ENCODE results near the gene LMO4. TPM values are rescaled to one million over a fixed set of nuclear protein-coding genes. Genes with fewer than 3 reads are reported as not detected.

Gene LMO4
- total RNA-seq, 1 experiment from 2014 or later, result 38.5 TPM

DNA sequence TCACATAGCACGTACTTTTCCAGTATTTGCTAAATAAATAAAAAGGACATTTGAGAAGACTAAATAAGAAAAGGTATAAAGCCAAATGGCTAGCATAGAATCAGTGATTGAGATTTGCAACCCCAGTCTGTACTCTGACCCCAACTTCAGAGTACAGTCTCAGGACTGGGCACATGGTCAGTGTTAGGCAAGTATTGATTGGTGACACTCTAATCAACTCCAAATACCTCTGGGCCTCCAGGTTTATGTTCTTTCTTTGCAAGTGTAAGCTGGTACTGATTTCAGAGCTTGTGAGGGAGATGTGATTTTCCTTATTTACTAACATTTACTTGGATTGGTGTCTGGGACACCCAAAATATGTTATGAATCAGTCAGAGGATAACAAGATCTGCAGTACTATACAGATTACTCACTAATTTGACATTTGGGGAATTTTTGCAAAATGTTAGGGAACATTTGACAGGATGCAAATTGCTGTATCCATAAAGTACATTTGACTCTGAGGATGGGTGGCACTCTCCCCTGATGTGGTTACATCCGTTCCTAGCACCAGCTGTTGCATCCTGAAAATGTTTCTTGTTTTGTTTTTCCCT is 34.2 kb downstream of the LMO4 start:
- Histone ChIP-seq H3K9me2 (ENCODE audit: insufficient read depth) (no peaks in the 10 kb centered on the region), H3K4me3 (replicated peaks in 1 of 2; ENCODE audit: low read depth in 1 of 2, low read length in 2 of 2) (no peak overlapping the region), H3K4me1 (ENCODE audit: control insufficient read depth in 1 of 2, insufficient read depth in 2 of 2, low read length in 2 of 2) (no peaks in the 10 kb centered on the region), H3K27me3 (ENCODE audit: insufficient read depth, low read length) (no peaks in the 10 kb centered on the region), H3K27ac (ENCODE audit: low read depth, low read length) (no peak overlapping the region), H3K9me3 (ENCODE audit: control insufficient read depth in 1 of 2, insufficient read depth in 1 of 2, low read depth in 1 of 2, low read length in 2 of 2) (no peaks in the 10 kb centered on the region), H4K20me1 (ENCODE audit: insufficient read depth) (no peaks in the 10 kb centered on the region), H3K36me3 (ENCODE audit: control insufficient read depth in 1 of 2, insufficient read depth in 2 of 2, low read length in 2 of 2) (no peaks in the 10 kb centered on the region), H3K4me2 (ENCODE audit: low read length) (no peak overlapping the region), H3K79me2 (ENCODE audit: insufficient read depth, low read length) (no peaks in the 10 kb centered on the region), H2AFZ (ENCODE audit: low read depth, low read length, poor library complexity, severe bottlenecking) (no peak overlapping the region), H3K9ac (ENCODE audit: low read length) (no peak overlapping the region)
- no peak for DNase-seq (ENCODE audit: low read depth, low spot score)
- BruUV-seq (replicated peaks), result no TSS peak
- intact Hi-C loops (cut with micrococcal nuclease), result no loop called here
- CTCF ChIA-PET, result no interaction called here
- no peak for ATAC-seq
- POLR2A ChIA-PET, result no interaction called here
- RAD21 ChIA-PET (ENCODE audit: low non-redundant PET in 1 of 2, low total read pairs in 2 of 2, uncharacterized antibody in 2 of 2, unreplicated experiment in 2 of 2), result interaction anchor here in 1 of 2 experiments (0.6 kb wide), 1 partner anchor 643 kb away, joined by 3 read pairs; no protein-coding TSS in a partner anchor
- TF ChIP-seq ZFX (IDR thresholded peaks at IDR 0.05) (no peak), ELF1 (IDR thresholded peaks at IDR 0.05; ENCODE audit: borderline replicate concordance, low read depth) (no peak), YY1 (IDR thresholded peaks at IDR 0.05; ENCODE audit: extremely low read depth, insufficient replicate concordance, low read depth, low read length) (no peak), POLR2AphosphoS5 (IDR thresholded peaks at IDR 0.05; ENCODE audit: low read depth, low read length) (no peak), CEBPB (IDR thresholded peaks at IDR 0.05; ENCODE audit: low read depth) (no peak), JUND (IDR thresholded peaks at IDR 0.05) (no peak), TCF7L2 (IDR thresholded peaks at IDR 0.05; ENCODE audit: borderline replicate concordance, extremely low read depth, insufficient read depth, insufficient read length) (no peak), SRF (IDR thresholded peaks at IDR 0.05; ENCODE audit: low read depth) (no peak), SIN3A (IDR thresholded peaks at IDR 0.05; ENCODE audit: low read depth) (no peak), POLR2A (IDR thresholded peaks at IDR 0.05; ENCODE audit: borderline replicate concordance, extremely low read depth, insufficient read depth, insufficient read length) (no peak), FOSL1 (IDR thresholded peaks at IDR 0.05; ENCODE audit: low read depth) (no peak), EZH2 (IDR thresholded peaks at IDR 0.05) (no peak), SP1 (IDR thresholded peaks at IDR 0.05; ENCODE audit: low read depth) (no peak), RAD21 (IDR thresholded peaks at IDR 0.05; ENCODE audit: low read depth) (no peak), CBX3 (IDR thresholded peaks at IDR 0.05; ENCODE audit: low read depth) (no peak), EGR1 (IDR thresholded peaks at IDR 0.05; ENCODE audit: low read depth) (no peak)
- TF ChIP-seq, protein P1, sequence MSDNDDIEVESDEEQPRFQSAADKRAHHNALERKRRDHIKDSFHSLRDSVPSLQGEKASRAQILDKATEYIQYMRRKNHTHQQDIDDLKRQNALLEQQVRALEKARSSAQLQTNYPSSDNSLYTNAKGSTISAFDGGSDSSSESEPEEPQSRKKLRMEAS (IDR thresholded peaks at IDR 0.05), result no peak
- TF ChIP-seq, protein P2, sequence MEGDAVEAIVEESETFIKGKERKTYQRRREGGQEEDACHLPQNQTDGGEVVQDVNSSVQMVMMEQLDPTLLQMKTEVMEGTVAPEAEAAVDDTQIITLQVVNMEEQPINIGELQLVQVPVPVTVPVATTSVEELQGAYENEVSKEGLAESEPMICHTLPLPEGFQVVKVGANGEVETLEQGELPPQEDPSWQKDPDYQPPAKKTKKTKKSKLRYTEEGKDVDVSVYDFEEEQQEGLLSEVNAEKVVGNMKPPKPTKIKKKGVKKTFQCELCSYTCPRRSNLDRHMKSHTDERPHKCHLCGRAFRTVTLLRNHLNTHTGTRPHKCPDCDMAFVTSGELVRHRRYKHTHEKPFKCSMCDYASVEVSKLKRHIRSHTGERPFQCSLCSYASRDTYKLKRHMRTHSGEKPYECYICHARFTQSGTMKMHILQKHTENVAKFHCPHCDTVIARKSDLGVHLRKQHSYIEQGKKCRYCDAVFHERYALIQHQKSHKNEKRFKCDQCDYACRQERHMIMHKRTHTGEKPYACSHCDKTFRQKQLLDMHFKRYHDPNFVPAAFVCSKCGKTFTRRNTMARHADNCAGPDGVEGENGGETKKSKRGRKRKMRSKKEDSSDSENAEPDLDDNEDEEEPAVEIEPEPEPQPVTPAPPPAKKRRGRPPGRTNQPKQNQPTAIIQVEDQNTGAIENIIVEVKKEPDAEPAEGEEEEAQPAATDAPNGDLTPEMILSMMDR (IDR thresholded peaks at IDR 0.05 in 2 of 3, conservative IDR thresholded peaks at IDR 0.05 in 1 of 3; ENCODE audit: borderline replicate concordance in 1 of 3, insufficient read depth in 1 of 3, low read depth in 2 of 3, low read length in 2 of 3), result no peak
- TF ChIP-seq, protein P3, sequence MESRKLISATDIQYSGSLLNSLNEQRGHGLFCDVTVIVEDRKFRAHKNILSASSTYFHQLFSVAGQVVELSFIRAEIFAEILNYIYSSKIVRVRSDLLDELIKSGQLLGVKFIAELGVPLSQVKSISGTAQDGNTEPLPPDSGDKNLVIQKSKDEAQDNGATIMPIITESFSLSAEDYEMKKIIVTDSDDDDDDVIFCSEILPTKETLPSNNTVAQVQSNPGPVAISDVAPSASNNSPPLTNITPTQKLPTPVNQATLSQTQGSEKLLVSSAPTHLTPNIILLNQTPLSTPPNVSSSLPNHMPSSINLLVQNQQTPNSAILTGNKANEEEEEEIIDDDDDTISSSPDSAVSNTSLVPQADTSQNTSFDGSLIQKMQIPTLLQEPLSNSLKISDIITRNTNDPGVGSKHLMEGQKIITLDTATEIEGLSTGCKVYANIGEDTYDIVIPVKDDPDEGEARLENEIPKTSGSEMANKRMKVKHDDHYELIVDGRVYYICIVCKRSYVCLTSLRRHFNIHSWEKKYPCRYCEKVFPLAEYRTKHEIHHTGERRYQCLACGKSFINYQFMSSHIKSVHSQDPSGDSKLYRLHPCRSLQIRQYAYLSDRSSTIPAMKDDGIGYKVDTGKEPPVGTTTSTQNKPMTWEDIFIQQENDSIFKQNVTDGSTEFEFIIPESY (IDR thresholded peaks at IDR 0.05; ENCODE audit: extremely low read depth, insufficient replicate concordance, low read length), result no peak
- TF ChIP-seq, protein P4, sequence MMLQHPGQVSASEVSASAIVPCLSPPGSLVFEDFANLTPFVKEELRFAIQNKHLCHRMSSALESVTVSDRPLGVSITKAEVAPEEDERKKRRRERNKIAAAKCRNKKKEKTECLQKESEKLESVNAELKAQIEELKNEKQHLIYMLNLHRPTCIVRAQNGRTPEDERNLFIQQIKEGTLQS (IDR thresholded peaks at IDR 0.05), result no peak
